Omental fat pad (tissue), 4 donors: ENCODE results near the gene PRICKLE2. TPM values are rescaled to one million over a fixed set of nuclear protein-coding genes. Genes with fewer than 3 reads are reported as not detected.

ENCODE experiments used
- ATAC-seq: fragments of 150-250 bp; one replicate; pipeline ENCODE4 v1.9.1; 2016; ENCODE audit warnings: mild to moderate bottlenecking, moderate library complexity; ENCODE audit not compliant: low FRiP score
- DNase-seq: peaks from one replicate; pipeline ENCODE4 v3.0.0-alpha.2; 2019; ENCODE audit warnings: low spot score
- total RNA-seq, 4 donors: library from RNA; depleted of rRNA; stranded (reverse); fragments of >200 nt; gene quantifications; one replicate each; pipeline ENCODE4 v1.1.0, GENCODE V29; 2016
- TF ChIP-seq, protein P1 (sequence below), 3 donors: fragments of 450-650 bp; IDR thresholded peaks; one replicate each; pipeline ENCODE4 v1.5.1; 2016 to 2017; ENCODE audit warnings: antibody characterized with exemption in 3 of 3, mild to moderate bottlenecking in 3 of 3, moderate library complexity in 2 of 3

Gene PRICKLE2
- total RNA-seq, 4 donors from 2014 or later: 56.1 to 88.4 (median 81.3) TPM

DNA sequence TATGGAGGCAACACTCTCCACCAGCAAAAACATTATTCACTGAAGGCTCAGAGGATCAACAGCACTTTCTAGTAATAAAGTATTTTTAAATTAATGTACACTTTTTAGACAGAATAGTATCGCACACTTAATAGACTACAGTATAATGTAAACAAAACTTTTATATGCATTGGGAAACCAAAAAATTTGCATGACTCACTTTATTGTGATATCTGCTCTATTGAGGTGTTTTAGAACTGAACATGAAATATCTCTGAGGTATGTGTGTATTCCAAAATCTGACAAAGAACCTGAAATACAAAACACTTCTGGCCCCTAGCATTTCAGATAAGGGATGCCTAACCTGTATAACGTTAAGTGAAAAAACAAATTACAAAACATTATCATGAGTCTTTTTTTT is 99.7 kb downstream of the PRICKLE2 start:
- DNase-seq: no peak
- no peak for ATAC-seq
- TF ChIP-seq, protein P1, sequence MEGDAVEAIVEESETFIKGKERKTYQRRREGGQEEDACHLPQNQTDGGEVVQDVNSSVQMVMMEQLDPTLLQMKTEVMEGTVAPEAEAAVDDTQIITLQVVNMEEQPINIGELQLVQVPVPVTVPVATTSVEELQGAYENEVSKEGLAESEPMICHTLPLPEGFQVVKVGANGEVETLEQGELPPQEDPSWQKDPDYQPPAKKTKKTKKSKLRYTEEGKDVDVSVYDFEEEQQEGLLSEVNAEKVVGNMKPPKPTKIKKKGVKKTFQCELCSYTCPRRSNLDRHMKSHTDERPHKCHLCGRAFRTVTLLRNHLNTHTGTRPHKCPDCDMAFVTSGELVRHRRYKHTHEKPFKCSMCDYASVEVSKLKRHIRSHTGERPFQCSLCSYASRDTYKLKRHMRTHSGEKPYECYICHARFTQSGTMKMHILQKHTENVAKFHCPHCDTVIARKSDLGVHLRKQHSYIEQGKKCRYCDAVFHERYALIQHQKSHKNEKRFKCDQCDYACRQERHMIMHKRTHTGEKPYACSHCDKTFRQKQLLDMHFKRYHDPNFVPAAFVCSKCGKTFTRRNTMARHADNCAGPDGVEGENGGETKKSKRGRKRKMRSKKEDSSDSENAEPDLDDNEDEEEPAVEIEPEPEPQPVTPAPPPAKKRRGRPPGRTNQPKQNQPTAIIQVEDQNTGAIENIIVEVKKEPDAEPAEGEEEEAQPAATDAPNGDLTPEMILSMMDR (IDR thresholded peaks at IDR 0.05): no peak

DNA sequence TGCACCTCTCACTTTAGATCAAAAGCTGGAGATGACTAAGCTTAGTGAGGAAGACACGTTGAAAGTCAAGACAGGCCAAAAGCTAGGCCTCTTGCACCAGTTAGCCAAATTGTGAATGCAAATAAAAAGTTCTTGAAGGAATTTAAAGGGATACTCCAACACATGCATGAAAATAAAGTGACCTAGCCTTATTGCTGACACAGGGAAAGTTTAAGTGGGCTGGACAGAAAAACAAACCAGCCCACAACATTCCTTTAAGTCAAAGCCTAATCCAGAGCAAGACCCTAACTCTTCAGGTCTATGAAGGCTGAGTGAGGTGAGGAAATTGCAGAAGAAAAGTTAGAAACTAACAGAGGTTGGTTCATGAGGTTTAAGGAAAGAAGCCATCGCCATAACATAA is 101.3 kb downstream of the PRICKLE2 start:
- DNase-seq (no peak), ATAC-seq (no peak)
- TF ChIP-seq, protein P1 (IDR thresholded peaks at IDR 0.05): no peak

DNA sequence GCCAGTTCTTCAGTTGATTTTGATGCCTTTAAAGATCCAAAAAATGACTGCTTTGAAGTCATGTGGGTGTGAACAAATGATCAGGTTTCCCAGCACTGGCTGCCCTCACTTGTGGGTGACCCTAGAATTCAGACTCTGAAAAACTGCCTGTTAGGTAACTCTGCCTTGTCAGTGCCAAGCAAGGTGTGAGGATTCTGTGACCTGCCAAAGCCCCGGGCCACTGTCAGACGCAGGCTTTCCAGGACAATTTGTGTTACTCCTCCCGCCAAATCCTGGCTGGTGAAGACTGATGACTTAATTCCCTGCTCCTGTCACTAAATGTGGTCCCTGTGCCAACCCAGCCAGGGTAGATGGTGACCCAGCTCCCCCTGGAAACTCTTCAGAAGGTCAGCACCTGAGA is 102.8 kb downstream of the PRICKLE2 start:
- TF ChIP-seq, protein P1 (IDR thresholded peaks at IDR 0.05): no peak
- ATAC-seq (no peak), DNase-seq (no peak)

DNA sequence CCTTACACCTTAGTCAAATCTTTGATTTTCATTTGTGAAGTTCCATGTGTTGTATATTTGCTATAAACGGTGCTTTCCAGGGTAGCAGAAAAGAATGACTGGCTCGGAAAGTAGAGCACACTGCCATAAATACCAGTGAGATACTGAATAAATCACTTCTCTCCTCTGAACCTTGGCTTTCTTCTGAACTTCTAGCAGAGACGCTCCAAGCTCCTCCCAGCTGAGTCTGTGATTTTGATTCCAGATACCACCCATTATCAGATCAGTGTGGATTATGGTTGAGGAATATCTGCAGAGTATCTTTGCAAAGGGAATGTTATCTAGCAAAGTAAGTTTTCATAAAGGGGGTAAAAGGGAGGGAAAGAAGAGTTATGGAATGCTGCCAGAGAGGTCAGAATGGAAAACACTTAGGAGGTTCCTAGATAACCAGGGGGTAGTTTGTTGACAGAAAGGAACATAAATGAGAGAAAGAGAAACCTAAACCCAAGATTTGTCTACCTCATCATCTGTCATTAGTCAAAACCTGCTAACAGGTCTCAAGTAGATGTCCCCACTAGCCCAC is 103.4 kb downstream of the PRICKLE2 start:
- peak; percentile 65 for ATAC-seq
- DNase-seq: no peak
- TF ChIP-seq, protein P1 (IDR thresholded peaks at IDR 0.05): no peak

DNA sequence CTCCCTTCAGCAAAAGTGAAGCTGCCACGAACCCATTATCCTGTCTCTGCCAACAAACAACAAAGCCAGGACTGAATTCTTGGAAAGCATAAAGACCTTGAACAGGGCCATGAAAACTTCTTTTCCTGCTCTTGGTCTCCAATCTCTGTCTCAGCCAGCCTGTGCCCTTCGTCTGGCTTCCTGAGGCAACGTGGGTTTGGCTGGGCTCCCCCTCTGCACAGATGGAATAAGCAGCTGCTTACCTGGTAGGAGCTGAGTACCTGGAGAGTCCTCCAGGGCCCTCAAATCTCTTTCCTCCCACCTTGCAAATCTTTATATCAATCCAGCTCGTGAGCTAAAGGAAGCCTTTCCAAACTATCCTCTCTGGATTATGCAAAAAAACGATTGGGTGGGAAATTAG is 104.4 kb downstream of the PRICKLE2 start:
- DNase-seq (no peak), ATAC-seq (no peak)
- TF ChIP-seq, protein P1 (IDR thresholded peaks at IDR 0.05): no peak

DNA sequence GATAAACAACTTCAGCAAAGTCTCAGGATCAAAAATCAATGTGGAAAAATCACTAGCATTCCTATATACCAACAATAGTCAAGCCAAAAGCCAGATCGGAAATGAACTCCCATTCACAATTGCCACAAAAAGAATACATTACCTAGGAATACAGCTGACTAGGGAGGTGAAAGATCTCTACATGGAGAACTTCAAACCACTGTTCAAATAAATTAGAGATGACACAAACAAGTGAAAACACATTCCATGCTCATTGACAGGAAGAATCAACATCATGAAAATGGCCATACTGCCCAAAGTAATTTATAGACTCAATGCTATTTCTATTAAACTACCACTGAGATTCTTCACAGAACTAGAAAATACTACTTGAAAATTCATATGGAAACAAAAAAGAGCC is 107.8 kb downstream of the PRICKLE2 start:
- ATAC-seq (no peak), DNase-seq (no peak)
- TF ChIP-seq, protein P1 (IDR thresholded peaks at IDR 0.05): no peak

DNA sequence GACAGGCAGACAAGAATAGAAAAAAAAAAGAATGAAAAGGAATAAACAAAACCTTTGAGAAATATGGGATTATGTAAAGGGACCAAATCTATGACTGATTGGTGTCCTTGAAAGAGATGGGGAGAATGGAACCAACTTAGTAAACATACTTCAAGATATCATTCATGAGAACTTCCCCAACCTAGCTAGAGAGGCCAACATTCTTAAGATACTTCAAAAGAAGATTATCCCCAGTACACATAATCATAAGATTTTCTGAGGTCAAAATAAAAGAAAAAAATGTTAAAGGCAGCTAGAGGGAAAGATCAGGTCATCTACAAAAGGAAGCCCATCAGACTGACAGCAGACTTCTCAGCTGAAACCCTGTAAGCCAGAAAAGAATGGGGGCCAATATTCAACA is 110.6 kb downstream of the PRICKLE2 start:
- DNase-seq (no peak), ATAC-seq (no peak)
- TF ChIP-seq, protein P1 (IDR thresholded peaks at IDR 0.05): no peak
